Testis (tissue), 3 donors: ENCODE measurements around the gene SPCS1. TPM values are rescaled to one million over a fixed set of nuclear protein-coding genes. Genes with fewer than 3 reads are reported as not detected.

Source experiments
- polyA plus RNA-seq: library from polyadenylated mRNA; stranded (reverse); fragments of 350-450 nt; fragmentation: Illumina TruSeq; extraction: RNeasy Lipid Tissue Mini Kit (QIAGEN cat#74804); gene quantifications from one replicate; pipeline ENCODE4 v1.2.3, GENCODE V29; 2014; ENCODE audit warnings: low read depth, low replicate concordance; ENCODE audit not compliant: insufficient read depth
- small RNA-seq, 2 donors: library from RNA; depleted of rRNA; stranded (forward); fragments of <200 nt; gene quantifications; one replicate each; pipeline ENCODE3, GENCODE V24; 2016
- total RNA-seq, 2 donors: library from RNA; depleted of rRNA; stranded (reverse); fragments of >200 nt; gene quantifications; one replicate each; pipeline ENCODE4 v1.2.3, GENCODE V29; 2016

Gene SPCS1
- total and polyA plus RNA-seq, 3 donors from 2014 or later, result 166 to 340 (median 179) TPM

Small RNA genes within 50 kb of the gene (small RNA-seq; reads per million reads assigned to genes)
- gene AC006254.2, result 0 reads per million in 2 donors
- 3,496 to 5,185 reads per million in 2 donors for gene RF00569
- 0 reads per million in 2 donors for gene RF01183
- gene SNORD19, result 0 reads per million in 2 donors
- gene SNORD19B, result 0 reads per million in 2 donors
- 3,527 to 3,634 reads per million in 2 donors for gene SNORD69

Other genes starting within 250 kb of the SPCS1 start
- gene STAB1, start 210.8 kb upstream of the SPCS1 start, total RNA-seq, result 10 to 100 TPM; 58.6 to 71.9 TPM
- gene STAB1, start 210.8 kb upstream of the SPCS1 start, polyA plus RNA-seq, result 41.7 TPM
- gene NT5DC2, start 172.2 kb upstream of the SPCS1 start, total RNA-seq, result 100 to 1,000 TPM; 137 to 147 TPM
- gene NT5DC2, start 172.2 kb upstream of the SPCS1 start, polyA plus RNA-seq, result 92.4 TPM
- 10 to 100 TPM; 23.0 to 30.5 TPM for gene UQCC5, start 169.5 kb upstream of the SPCS1 start, total RNA-seq
- 37.0 TPM for gene UQCC5, start 169.5 kb upstream of the SPCS1 start, polyA plus RNA-seq
- 100 to 1,000 TPM in 1 of 2 donors, 10 to 100 TPM in 1; 99.8 to 109 TPM for gene PBRM1, start 20.2 kb upstream of the SPCS1 start, total RNA-seq
- 28.9 TPM for gene PBRM1, start 20.2 kb upstream of the SPCS1 start, polyA plus RNA-seq
- gene GNL3, start 20.1 kb upstream of the SPCS1 start, total RNA-seq, result 10 to 100 TPM; 50.6 to 57.7 TPM
- 36.3 TPM for gene GNL3, start 20.1 kb upstream of the SPCS1 start, polyA plus RNA-seq
- gene GLT8D1, start 315 bp upstream of the SPCS1 start, total RNA-seq, result 100 to 1,000 TPM; 107 to 117 TPM
- 165 TPM for gene GLT8D1, start 315 bp upstream of the SPCS1 start, polyA plus RNA-seq
- gene NEK4, start 64.8 kb downstream of the SPCS1 start, total RNA-seq, result 10 to 100 TPM; 66.6 to 70.2 TPM
- gene NEK4, start 64.8 kb downstream of the SPCS1 start, polyA plus RNA-seq, result 114 TPM
- 1 to 10 TPM; 1.8 to 3.5 TPM for gene ITIH1, start 71.5 kb downstream of the SPCS1 start, total RNA-seq
- gene ITIH1, start 71.5 kb downstream of the SPCS1 start, polyA plus RNA-seq, result 2.9 TPM
- 1 to 10 TPM; 5.4 to 6.3 TPM for gene ITIH3, start 88.7 kb downstream of the SPCS1 start, total RNA-seq
- 9.9 TPM for gene ITIH3, start 88.7 kb downstream of the SPCS1 start, polyA plus RNA-seq
- gene ITIH4, start 124.6 kb downstream of the SPCS1 start, total RNA-seq, result 10 to 100 TPM; 16.8 to 19.9 TPM
- gene ITIH4, start 124.6 kb downstream of the SPCS1 start, polyA plus RNA-seq, result 30.2 TPM
- gene MUSTN1, start 128.9 kb downstream of the SPCS1 start, total RNA-seq, result 1 to 10 TPM; 3.5 to 3.6 TPM
- 21.7 TPM for gene MUSTN1, start 128.9 kb downstream of the SPCS1 start, polyA plus RNA-seq
- gene STIMATE, start 191.4 kb downstream of the SPCS1 start, total RNA-seq, result 10 to 100 TPM; 33.2 to 42.9 TPM
- 16.7 TPM for gene STIMATE, start 191.4 kb downstream of the SPCS1 start, polyA plus RNA-seq